Activated T-helper 2 cell treated with anti-CD3 and anti-CD28 coated beads, Interferon-gamma antibody, Interleukin-2, Interleukin-4, amounts not matched to agents 10 μg/mL and 5 μg/mL and 100 μg/mL, durations not matched to agents 14 hours and 24 hours and 36 hours (primary cell): Measurements from ENCODE around the gene ARRB1. TPM values are rescaled to one million over a fixed set of nuclear protein-coding genes. Genes with fewer than 3 reads are reported as not detected.

Experiments
- DNase-seq: peaks from one replicate; pipeline ENCODE4 v3.0.0; 2021; ENCODE audit warnings: low spot score
- H3K27ac Mint-ChIP-seq: one replicate; pipeline ENCODE4 v1.8.0; 2021; ENCODE audit warnings: mixed read lengths
- H3K27me3 Mint-ChIP-seq: one replicate; pipeline ENCODE4 v1.8.0; 2021; ENCODE audit warnings: low read depth, mixed read lengths
- H3K36me3 Mint-ChIP-seq: one replicate; pipeline ENCODE4 v1.8.0; 2021; ENCODE audit warnings: low read depth, mixed read lengths
- H3K4me1 Mint-ChIP-seq: one replicate; pipeline ENCODE4 v1.8.0; 2021; ENCODE audit warnings: low read depth, mixed read lengths
- H3K4me3 Mint-ChIP-seq: one replicate; pipeline ENCODE4 v1.8.0; 2021; ENCODE audit warnings: low read depth, mild to moderate bottlenecking, moderate library complexity, mixed read lengths
- H3K9me3 Mint-ChIP-seq: one replicate; pipeline ENCODE4 v1.8.0; 2021; ENCODE audit warnings: mixed read lengths
- intact Hi-C: fragments of 100-400 bp; cut with micrococcal nuclease; formaldehyde crosslinking; loops from one replicate; pipeline ENCODE4 v1.15.1; 2023
- total RNA-seq: library from RNA; stranded (reverse); gene quantifications from 2 replicates; pipeline ENCODE4 v1.2.3, GENCODE V29; 2022

The ARRB1 gene
- total RNA-seq, 1 donor from 2014 or later = 19.3 TPM

GRCh38 chr11:75265851-75266531 lies 85.5 kb downstream of the ARRB1 start:
- intact Hi-C loops = no loop called here
- Mint-ChIP-seq H3K4me3 (no peak overlapping the region), H3K9me3 (no peaks in the 10 kb centered on the region), H3K4me1 (peaks cover 6% of the 10 kb centered on the region), H3K27me3 (no peaks in the 10 kb centered on the region), H3K36me3 (no peaks in the 10 kb centered on the region), H3K27ac (no peak overlapping the region)
- DNase-seq = no peak

- DNase-seq = no peak
- Mint-ChIP-seq H3K36me3 (no peaks in the 10 kb centered on the region), H3K27ac (no peak overlapping the region), H3K27me3 (no peaks in the 10 kb centered on the region), H3K4me3 (no peak overlapping the region), H3K4me1 (peaks cover 6% of the 10 kb centered on the region), H3K9me3 (no peaks in the 10 kb centered on the region)
- intact Hi-C loops = no loop called here
These were observed 86.5 kb downstream of the ARRB1 start for GRCh38 chr11:75264971-75265370.

- DNase-seq = no peak
- Mint-ChIP-seq H3K4me3 (no peak overlapping the region), H3K27ac (no peak overlapping the region), H3K36me3 (no peaks in the 10 kb centered on the region), H3K27me3 (no peaks in the 10 kb centered on the region), H3K9me3 (no peaks in the 10 kb centered on the region), H3K4me1 (peaks cover 6% of the 10 kb centered on the region)
- intact Hi-C loops = no loop called here
These were observed 87.1 kb downstream of the ARRB1 start for GRCh38 chr11:75264356-75264755.

- H3K27ac Mint-ChIP-seq = no peak overlapping the region
These were observed 87.5 kb downstream of the ARRB1 start for GRCh38 chr11:75263944-75264349.

GRCh38 chr11:75262961-75263852 lies 88.3 kb downstream of the ARRB1 start:
- Mint-ChIP-seq H3K27ac (no peak overlapping the region), H3K27me3 (peaks cover 1% of the 10 kb centered on the region)
- no peak for DNase-seq

More at GRCh38 chr11:75263944-75264349, 87.5 kb downstream of the ARRB1 start:
- Mint-ChIP-seq H3K4me1 (peaks cover 6% of the 10 kb centered on the region), H3K36me3 (no peaks in the 10 kb centered on the region), H3K4me3 (no peak overlapping the region), H3K9me3 (no peaks in the 10 kb centered on the region), H3K27me3 (no peaks in the 10 kb centered on the region)
- intact Hi-C loops = no loop called here
- no peak for DNase-seq

GRCh38 chr11:75262436-75262835 lies 89.0 kb downstream of the ARRB1 start:
- intact Hi-C loops = no loop called here
- Mint-ChIP-seq H3K4me1 (peaks cover 6% of the 10 kb centered on the region), H3K36me3 (no peaks in the 10 kb centered on the region), H3K27ac (no peak overlapping the region), H3K27me3 (peaks cover 6% of the 10 kb centered on the region), H3K9me3 (no peaks in the 10 kb centered on the region), H3K4me3 (no peak overlapping the region)
- no peak for DNase-seq

More at GRCh38 chr11:75262961-75263852, 88.3 kb downstream of the ARRB1 start:
- H3K36me3 Mint-ChIP-seq = no peaks in the 10 kb centered on the region
- intact Hi-C loops = no loop called here
- no peaks in the 10 kb centered on the region for H3K9me3 Mint-ChIP-seq
- no peak overlapping the region for H3K4me3 Mint-ChIP-seq
- H3K4me1 Mint-ChIP-seq = peaks cover 6% of the 10 kb centered on the region

- H3K27me3 Mint-ChIP-seq = peaks cover 9% of the 10 kb centered on the region
- no peak for DNase-seq
- no peaks in the 10 kb centered on the region for H3K36me3 Mint-ChIP-seq
- H3K27ac Mint-ChIP-seq = no peak overlapping the region
- intact Hi-C loops = no loop called here
- H3K4me1 Mint-ChIP-seq = peaks cover 6% of the 10 kb centered on the region
- no peak overlapping the region for H3K4me3 Mint-ChIP-seq
- H3K9me3 Mint-ChIP-seq = no peaks in the 10 kb centered on the region
These were observed 89.5 kb downstream of the ARRB1 start for GRCh38 chr11:75261902-75262361.

- Mint-ChIP-seq H3K4me1 (peaks cover 6% of the 10 kb centered on the region), H3K9me3 (no peaks in the 10 kb centered on the region), H3K36me3 (no peaks in the 10 kb centered on the region), H3K27me3 (peaks cover 18% of the 10 kb centered on the region), H3K4me3 (no peak overlapping the region), H3K27ac (no peak overlapping the region)
- no peak for DNase-seq
- intact Hi-C loops = no loop called here
These were observed 90.9 kb downstream of the ARRB1 start for GRCh38 chr11:75260396-75261170.

GRCh38 chr11:75254326-75254725 lies 97.1 kb downstream of the ARRB1 start:
- Mint-ChIP-seq H3K4me3 (no peak overlapping the region), H3K27ac (no peak overlapping the region), H3K27me3 (peaks cover 28% of the 10 kb centered on the region), H3K4me1 (no peaks in the 10 kb centered on the region), H3K9me3 (no peaks in the 10 kb centered on the region), H3K36me3 (no peaks in the 10 kb centered on the region)
- DNase-seq = no peak
- intact Hi-C loops = no loop called here

- H3K27ac Mint-ChIP-seq = no peak overlapping the region
- no peak for DNase-seq
- no peak overlapping the region for H3K4me3 Mint-ChIP-seq
- H3K36me3 Mint-ChIP-seq = no peaks in the 10 kb centered on the region
- peaks cover 16% of the 10 kb centered on the region for H3K27me3 Mint-ChIP-seq
- intact Hi-C loops = loop anchor here (2.0 kb wide), 1 partner anchor 45 kb away; no protein-coding TSS in a partner anchor
- no peaks in the 10 kb centered on the region for H3K4me1 Mint-ChIP-seq
- H3K9me3 Mint-ChIP-seq = no peaks in the 10 kb centered on the region
These were observed 101.8 kb downstream of the ARRB1 start for GRCh38 chr11:75249704-75250103.

- no peak overlapping the region for H3K27ac Mint-ChIP-seq
- no peaks in the 10 kb centered on the region for H3K36me3 Mint-ChIP-seq
- H3K4me1 Mint-ChIP-seq = no peaks in the 10 kb centered on the region
- DNase-seq = no peak
- no peak overlapping the region for H3K4me3 Mint-ChIP-seq
- H3K9me3 Mint-ChIP-seq = no peaks in the 10 kb centered on the region
- intact Hi-C loops = loop anchor here (1.0 to 2.0 kb wide), 3 partner anchors 44 to 226 kb away; no protein-coding TSS in a partner anchor
- H3K27me3 Mint-ChIP-seq = peaks cover 19% of the 10 kb centered on the region
These were observed 102.6 kb downstream of the ARRB1 start for GRCh38 chr11:75248924-75249256.

GRCh38 chr11:75246671-75247350 lies 104.7 kb downstream of the ARRB1 start:
- intact Hi-C loops = no loop called here
- DNase-seq = no peak
- Mint-ChIP-seq H3K36me3 (no peaks in the 10 kb centered on the region), H3K4me1 (peaks cover 4% of the 10 kb centered on the region), H3K27me3 (peaks cover 35% of the 10 kb centered on the region), H3K9me3 (no peaks in the 10 kb centered on the region), H3K27ac (no peak overlapping the region), H3K4me3 (no peak overlapping the region)
